HG03159 (cell line): ENCODE results near the gene TKT.
"Not testable (repeated sequence)": the region's sequence is repeated elsewhere in the genome, so short reads cannot be mapped to it uniquely, and the experiment has no call there.

Source experiments
- ATAC-seq: cut with Tn5 transposase; IDR thresholded peaks from one replicate; pipeline ENCODE4 v1.9.1; 2021; ENCODE audit warnings: mild to moderate bottlenecking, moderate library complexity; ENCODE audit not compliant: unreplicated experiment

The TKT gene

DNA sequence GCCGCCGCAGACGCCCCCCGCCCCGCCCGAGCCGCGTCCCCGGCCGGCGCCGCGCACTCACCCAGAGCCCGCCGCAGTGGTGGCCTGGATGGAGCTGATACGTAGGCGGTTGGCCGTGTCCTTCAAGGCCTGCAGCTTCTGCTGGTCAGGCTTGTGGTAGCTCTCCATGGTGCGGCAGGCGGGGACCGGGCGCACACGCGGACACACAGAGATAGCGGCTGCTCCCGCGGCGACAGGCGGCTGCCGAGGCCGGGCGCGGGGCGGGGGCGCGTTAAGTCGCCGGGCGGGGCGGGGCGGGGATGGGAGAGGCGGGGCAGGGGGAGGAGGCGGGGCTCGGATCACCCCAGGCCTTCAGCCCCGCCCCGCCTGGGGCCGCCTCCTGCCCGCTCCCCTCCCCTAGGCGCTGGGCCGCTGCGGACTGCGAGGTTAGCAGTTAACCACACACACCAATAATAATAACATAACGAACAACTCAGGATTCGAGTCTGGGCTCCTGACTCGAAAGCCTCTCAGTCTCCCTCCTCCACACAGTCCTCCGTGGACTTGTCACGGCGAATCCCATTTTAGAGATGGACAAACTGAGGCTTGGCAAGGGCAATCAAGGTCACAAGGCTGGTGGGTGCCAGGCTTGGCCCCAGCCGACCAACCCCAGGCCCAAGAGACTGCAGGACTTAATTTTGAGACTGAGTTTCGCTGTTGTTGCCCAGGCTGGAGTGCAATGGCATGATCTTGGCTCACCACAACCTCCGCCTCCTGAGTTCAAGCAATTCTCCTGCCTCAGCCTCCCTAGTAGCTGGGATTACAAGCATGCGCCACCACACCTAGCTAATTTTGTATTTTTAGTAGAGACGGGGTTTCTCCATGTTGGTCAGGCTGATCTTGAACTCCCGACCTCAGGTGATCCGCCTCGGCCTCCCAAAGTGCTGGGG is at the start of gene TKT:
TSS of gene TKT (minus strand) at position 248 of the 929 bp plus-strand sequence. CDS start at position 168, 80 bp downstream.
- peak; percentile 51 for ATAC-seq

DNA sequence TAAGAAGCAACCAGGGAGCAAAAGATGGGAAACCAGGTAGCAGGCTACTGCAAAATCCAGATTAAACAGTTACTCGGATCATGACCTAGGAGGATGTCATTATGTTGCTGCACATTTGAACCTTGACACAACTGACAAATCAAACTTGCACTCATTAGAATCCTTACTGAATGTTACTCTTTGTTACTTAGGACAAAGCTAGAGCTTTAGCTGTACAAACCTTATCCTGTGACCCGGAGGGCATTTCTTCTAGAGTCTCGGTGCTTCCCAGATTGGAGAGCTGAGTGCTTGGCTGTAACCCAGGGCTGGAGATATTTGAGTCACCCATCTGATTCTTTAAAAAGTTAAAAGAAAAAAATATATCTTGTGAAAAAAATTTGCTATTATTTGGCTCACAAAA is 48.1 kb upstream of the TKT start:
- no peak for ATAC-seq

GRCh38 chr3:53303549-53303948 is 47.7 kb upstream of the TKT start:
- no peak for ATAC-seq

GRCh38 chr3:53300826-53301225 is 45.0 kb upstream of the TKT start:
- ATAC-seq: no peak

- not testable (repeated sequence) for ATAC-seq
Measured at GRCh38 chr3:53299611-53300023, 43.8 kb upstream of the TKT start.

DNA sequence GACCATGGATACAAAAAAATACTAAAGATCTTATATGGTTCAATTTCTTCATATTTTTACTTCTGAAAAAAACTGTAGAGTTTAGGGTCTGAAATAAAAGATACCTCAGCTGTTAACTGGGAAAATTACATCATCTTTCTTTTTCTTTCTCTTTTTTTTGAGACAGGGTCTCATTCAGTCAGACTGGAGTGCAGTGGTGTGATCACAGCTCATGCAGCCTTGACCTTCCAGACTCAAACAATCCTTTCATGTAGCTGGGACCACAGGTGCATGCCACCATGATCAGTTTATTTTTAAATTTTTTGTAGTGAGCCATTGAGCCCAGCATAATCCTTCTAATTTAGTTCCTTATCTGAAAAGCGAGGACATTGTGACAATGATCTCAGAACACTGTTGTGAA is 39.6 kb upstream of the TKT start:
- no peak for ATAC-seq

DNA sequence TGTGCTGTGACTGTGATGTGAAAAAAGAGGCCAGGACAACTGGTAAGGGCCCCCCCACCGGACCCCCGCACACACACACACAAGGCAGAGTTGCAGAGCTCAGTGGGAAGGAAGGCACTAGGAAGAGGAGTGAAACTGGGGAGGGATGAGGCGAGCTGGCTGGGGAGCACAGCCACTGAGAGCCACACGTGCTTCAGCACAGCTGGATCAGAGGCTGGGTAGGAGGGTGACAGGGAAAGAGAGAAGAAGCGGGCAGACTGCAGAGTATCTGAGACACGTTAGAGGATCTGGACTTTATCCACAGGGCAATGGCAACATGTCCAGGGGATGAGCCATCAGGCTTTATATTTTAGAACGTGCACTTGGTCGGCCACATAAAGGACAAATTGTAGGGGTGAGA is 38.0 kb upstream of the TKT start:
- ATAC-seq: no peak

GRCh38 chr3:53288214-53288613 is 32.4 kb upstream of the TKT start:
- no peak for ATAC-seq

- ATAC-seq: no peak
Measured at GRCh38 chr3:53287131-53287629, 31.4 kb upstream of the TKT start.

DNA sequence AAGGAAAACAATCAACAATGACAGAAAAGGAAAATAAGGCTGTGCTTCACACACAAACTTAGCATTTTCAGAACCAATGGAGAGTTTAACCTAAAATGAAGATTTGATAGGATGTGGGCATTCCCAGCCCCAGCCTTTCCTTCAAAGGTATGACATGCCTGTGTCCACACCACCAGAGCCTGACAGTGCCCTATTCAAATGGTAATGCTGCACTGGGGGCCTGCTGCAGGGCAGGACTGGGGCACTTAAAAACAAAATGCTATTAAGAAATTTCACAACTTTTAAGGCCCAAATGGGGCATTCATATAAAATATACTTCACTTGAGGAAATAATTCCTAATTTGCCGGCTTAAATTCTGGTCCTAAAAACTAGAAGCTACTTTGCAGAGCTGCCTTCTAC is 30.9 kb upstream of the TKT start:
- no peak for ATAC-seq

DNA sequence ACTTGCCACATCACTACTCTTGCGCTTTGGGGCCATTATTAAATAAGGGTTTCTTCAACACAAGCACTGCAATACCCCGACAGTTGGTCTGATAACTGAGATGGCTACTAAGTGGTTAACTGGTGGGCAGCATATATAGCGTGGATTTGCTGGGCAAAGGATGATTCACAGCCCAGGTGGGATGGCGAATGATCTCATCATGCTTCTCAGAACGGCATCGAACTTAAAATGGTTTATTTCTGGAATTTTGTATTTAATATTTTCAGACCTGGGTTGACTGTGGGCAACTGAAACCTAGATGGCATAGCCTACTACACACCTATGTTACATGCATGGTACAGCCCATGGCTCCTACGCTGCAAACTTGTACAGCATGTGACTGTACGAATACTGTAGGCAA is 26.8 kb upstream of the TKT start:
- ATAC-seq: no peak

DNA sequence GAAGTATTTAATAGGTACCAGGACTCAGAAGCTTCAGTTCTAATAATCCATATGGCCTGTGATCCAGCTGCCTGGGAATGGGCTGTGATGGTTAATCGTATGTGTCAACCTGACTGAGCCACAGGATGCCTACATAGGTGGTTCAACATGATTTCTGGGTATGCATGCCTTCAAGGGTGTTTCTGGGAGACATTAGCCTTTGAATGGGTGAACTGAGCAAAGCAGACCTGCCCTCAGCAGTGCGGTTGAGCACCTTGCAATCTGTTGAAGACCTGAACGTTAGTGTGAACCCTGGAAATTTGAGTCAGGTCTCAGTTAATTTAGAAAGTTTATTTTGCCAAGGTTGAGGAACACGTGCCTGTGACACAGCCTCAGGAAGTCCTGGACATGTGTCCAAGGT is 22.8 kb upstream of the TKT start:
- no peak for ATAC-seq

GRCh38 chr3:53274938-53275605 is 19.2 kb upstream of the TKT start:
- ATAC-seq: no peak

DNA sequence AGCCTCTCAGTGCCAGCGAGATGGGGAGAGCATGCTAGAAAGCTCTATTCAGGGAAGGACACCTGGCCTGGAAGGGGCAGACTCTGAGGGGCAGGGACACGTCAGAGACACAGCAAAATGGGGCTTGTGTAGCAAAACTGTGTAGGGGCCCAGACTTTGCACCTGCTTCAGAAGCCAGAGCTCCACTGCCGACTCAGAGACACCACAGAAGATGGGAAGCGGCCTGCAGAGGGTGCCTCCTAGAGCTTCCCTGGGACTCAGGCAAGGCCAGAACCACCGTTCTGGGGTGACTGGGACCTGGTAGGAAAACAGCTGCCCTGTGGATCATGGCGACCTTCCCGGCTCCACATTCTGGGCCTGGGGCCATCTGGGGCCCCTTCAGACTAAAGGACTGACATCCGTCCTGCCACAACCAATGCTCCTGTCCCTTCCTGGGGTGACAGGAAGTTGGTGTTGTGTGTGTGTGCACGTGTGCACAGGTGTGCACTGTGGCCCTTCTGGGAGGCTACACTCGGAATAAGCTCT is 17.4 kb upstream of the TKT start:
- ATAC-seq: no peak

DNA sequence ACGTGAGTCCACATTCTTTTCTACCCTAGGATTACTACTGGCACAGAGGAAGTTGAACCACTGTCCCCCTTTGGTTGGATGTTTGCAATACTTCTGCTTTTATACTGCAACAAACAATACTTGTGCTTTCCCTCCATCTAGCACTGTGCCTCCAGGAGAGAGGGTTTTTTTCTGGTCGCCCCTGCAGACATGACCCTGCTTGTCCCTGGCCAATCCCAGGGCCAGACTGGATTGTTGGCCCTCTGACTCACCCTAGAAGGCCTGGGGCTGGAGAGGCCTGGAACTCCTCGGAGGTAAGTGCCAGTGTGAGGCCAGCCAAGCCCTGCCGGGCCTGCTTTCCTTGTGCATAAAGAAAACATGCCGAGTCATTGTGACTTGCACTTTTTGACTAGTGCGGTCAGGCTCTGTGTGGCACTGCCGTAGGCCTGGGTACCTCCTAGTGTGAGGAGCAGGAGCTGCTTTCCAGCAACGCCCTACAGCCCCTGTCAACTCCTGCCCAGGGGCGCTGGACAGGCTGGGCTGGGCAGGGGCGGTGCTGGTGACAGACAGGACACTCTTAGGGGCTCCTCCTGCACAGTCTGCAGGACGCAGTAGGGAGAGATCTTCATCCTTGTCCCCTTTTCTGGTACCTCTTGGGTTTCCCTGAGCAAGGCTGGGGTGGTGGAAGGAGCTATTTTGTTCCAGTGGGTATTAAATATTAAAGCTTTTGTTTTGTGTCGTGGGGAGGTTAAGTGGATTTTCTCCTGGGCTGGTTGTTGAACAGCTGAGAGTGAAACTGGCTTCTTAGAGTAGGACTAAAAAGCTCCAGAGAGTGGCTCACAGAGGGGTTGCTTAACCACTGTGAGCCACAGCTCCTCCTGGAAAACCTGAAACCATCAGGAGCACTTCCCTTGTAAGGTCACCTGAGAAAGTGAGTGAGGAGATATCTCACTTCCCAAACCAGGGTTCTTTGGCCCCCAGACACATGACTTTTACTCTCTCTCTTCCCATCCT is 14.4 kb upstream of the TKT start:
- no peak for ATAC-seq

DNA sequence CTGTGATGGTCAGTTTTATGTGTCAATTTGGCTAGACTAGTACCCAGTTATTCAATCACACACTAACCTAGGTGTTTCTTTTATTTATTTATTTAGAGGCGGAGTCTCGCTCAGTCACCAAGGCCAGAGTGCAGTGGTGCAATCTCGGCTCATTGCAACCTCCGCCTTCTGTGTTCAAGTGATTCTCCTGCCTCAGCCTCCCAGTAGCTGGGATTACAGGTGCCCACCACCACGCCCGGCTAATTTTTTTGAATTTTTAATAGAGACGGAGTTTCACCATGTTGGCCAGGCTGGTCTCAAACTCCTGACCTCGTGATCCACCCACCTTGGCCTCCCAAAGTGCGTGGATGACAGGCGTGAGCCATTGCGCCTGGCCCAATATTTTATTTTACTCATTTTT is 13.4 kb upstream of the TKT start:
- not testable (repeated sequence) for ATAC-seq

DNA sequence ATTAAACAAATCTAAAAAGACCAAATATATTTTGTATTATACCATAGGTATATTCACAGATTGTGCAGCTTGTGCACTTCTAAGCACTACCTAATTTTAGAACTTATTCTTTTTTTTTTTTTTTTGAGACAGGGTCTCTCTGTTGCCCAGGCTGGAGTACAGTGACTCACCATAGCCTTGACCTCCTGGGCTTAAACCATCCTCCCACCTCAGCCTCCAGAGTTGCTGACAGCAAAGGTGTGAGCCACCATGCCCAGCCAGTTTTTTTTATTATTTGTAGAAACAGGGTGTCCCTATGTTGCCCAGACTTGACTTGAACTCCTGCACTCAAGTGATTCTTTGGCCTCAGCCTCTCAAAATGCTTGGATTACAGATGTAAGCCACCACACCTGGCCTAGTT is 11.9 kb upstream of the TKT start:
- ATAC-seq: no peak

GRCh38 chr3:53264718-53265117 is 8.9 kb upstream of the TKT start:
- ATAC-seq: no peak

DNA sequence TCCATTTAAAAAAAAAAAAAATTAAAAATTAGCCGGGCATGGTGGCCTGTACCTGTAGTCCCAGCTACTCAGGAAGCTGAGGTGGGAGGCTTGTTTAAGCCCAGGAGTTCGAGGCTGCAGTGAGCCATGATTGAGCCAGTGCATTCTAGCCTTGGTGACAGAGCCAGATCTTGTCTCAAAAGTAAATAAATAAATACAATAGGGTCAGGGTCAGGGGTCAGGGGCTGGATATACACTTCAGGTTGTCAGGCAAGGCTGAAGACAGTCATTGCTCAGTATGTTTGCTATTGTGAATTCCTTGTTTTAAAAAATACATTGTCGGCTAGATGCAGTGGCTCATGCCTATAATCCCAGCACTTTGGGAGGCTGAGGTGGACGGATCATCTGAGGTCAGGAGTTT is 8.1 kb upstream of the TKT start:
- ATAC-seq: no peak

- no peak for ATAC-seq
Measured at GRCh38 chr3:53261712-53262111, 5.9 kb upstream of the TKT start.
